Progenitor cell of endocrine pancreas (in vitro differentiated cells): ENCODE results near the gene CCT4. TPM values are rescaled to one million over a fixed set of nuclear protein-coding genes. Genes with fewer than 3 reads are reported as not detected.
"Not testable (repeated sequence)": the region's sequence is repeated elsewhere in the genome, so short reads cannot be mapped to it uniquely, and the experiment has no call there.

Experiments used
- DNase-seq: peaks from one replicate; pipeline ENCODE4 v3.0.0; 2021; ENCODE audit warnings: low spot score; ENCODE audit not compliant: unreplicated experiment
- H3K27ac Mint-ChIP-seq: 2 replicates; pipeline ENCODE4 v1.8.0; 2021; ENCODE audit warnings: mild to moderate bottlenecking, moderate library complexity, mixed read lengths
- H3K27me3 Mint-ChIP-seq: 2 replicates; pipeline ENCODE4 v1.8.0; 2021; ENCODE audit warnings: mixed read lengths
- H3K36me3 Mint-ChIP-seq: 2 replicates; pipeline ENCODE4 v1.8.0; 2022; ENCODE audit warnings: mixed read lengths; ENCODE audit not compliant: insufficient read depth
- H3K4me1 Mint-ChIP-seq: 2 replicates; pipeline ENCODE4 v1.8.0; 2021; ENCODE audit warnings: low read depth, mixed read lengths
- H3K4me3 Mint-ChIP-seq: 2 replicates; pipeline ENCODE4 v1.8.0; 2021; ENCODE audit warnings: low read depth, mild to moderate bottlenecking, moderate library complexity, mixed read lengths
- H3K9me3 Mint-ChIP-seq: 2 replicates; pipeline ENCODE4 v1.8.0; 2021; ENCODE audit warnings: low read depth, mixed read lengths
- CTCF ChIP-seq: fragments of 200-600 bp; sonication (generic); IDR thresholded peaks from one replicate; pipeline ENCODE4 v1.5.0; 2021; ENCODE audit warnings: antibody characterized with exemption, mild to moderate bottlenecking; ENCODE audit not compliant: unreplicated experiment
- total RNA-seq: library from RNA; stranded (reverse); gene quantifications from 2 replicates; pipeline ENCODE4 v1.2.1, GENCODE V29; 2021

CCT4 gene
- total RNA-seq, 1 donor from 2014 or later: 167 TPM

- DNase-seq: no peak
- Mint-ChIP-seq H3K27ac (no peak overlapping the region), H3K36me3 (peaks cover 32% of the 10 kb centered on the region)
These were observed 9.7 kb downstream of the CCT4 start for GRCh38 chr2:61878761-61879160.

GRCh38 chr2:61877571-61878245, 10.7 kb downstream of the CCT4 start:
- no peaks in the 10 kb centered on the region for H3K4me1 Mint-ChIP-seq
- TF ChIP-seq CTCF: no peak
- peaks cover 33% of the 10 kb centered on the region for H3K36me3 Mint-ChIP-seq
- no peak overlapping the region for H3K27ac Mint-ChIP-seq
- H3K27me3 Mint-ChIP-seq: no peaks in the 10 kb centered on the region
- no peak for DNase-seq
- no peaks in the 10 kb centered on the region for H3K9me3 Mint-ChIP-seq
- no peak overlapping the region for H3K4me3 Mint-ChIP-seq

More at GRCh38 chr2:61878761-61879160, 9.7 kb downstream of the CCT4 start:
- no peaks in the 10 kb centered on the region for H3K4me1 Mint-ChIP-seq
- H3K27me3 Mint-ChIP-seq: no peaks in the 10 kb centered on the region
- no peak for TF ChIP-seq CTCF
- no peak overlapping the region for H3K4me3 Mint-ChIP-seq
- no peaks in the 10 kb centered on the region for H3K9me3 Mint-ChIP-seq

GRCh38 chr2:61876400-61876799, 12.1 kb downstream of the CCT4 start:
- no peak overlapping the region for H3K4me3 Mint-ChIP-seq
- no peaks in the 10 kb centered on the region for H3K9me3 Mint-ChIP-seq
- H3K36me3 Mint-ChIP-seq: peaks cover 37% of the 10 kb centered on the region
- no peaks in the 10 kb centered on the region for H3K27me3 Mint-ChIP-seq
- no peak for DNase-seq
- no peak for TF ChIP-seq CTCF
- H3K27ac Mint-ChIP-seq: no peak overlapping the region
- no peaks in the 10 kb centered on the region for H3K4me1 Mint-ChIP-seq

DNA sequence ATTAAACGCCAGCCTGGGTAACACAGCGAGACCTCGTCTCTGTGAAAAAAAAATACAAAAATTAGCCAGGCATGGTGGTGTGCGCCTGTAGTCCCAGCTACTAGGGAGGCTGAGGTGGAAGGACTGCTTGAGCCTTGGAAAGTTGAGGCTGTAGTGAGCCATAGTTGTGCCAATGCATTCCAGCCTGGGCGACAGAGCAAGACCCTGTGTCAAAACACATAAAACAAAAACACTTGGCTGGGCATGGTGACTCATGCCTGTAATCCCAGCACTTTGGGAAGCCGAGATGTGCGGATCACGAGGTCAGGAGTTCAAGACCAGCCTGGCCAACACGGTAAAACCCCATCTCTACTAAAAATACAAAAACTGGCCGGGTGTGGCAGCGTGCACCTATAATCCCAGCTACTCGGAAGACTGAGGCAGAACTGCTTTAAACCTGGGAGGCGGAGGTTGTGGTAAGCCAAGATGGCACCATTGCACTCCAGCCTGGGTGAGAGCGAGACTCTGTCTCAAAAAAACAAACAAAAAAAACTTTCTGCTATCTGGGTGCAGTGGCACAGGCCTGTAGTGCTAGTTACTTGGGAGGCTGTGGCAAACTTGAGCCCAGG, 21.9 kb downstream of the CCT4 start:
- H3K27me3 Mint-ChIP-seq, DNase-seq, H3K9me3 Mint-ChIP-seq, H3K27ac Mint-ChIP-seq, H3K4me1 Mint-ChIP-seq, H3K4me3 Mint-ChIP-seq: not testable (repeated sequence)
- peaks cover 41% of the 10 kb centered on the region for H3K36me3 Mint-ChIP-seq

- H3K36me3 Mint-ChIP-seq: peaks cover 25% of the 10 kb centered on the region
- no peak for TF ChIP-seq CTCF
- H3K27ac Mint-ChIP-seq: no peak overlapping the region
- no peak overlapping the region for H3K4me3 Mint-ChIP-seq
- H3K9me3 Mint-ChIP-seq: no peaks in the 10 kb centered on the region
- no peaks in the 10 kb centered on the region for H3K27me3 Mint-ChIP-seq
- no peaks in the 10 kb centered on the region for H3K4me1 Mint-ChIP-seq
- DNase-seq: no peak
These were observed 26.4 kb downstream of the CCT4 start for GRCh38 chr2:61862085-61862484.

GRCh38 chr2:61857224-61857623, 31.2 kb downstream of the CCT4 start:
- Mint-ChIP-seq H3K27ac (no peak overlapping the region), H3K4me3 (no peak overlapping the region), H3K36me3 (peaks cover 3% of the 10 kb centered on the region), H3K27me3 (no peaks in the 10 kb centered on the region), H3K9me3 (no peaks in the 10 kb centered on the region), H3K4me1 (peaks cover 7% of the 10 kb centered on the region)
- TF ChIP-seq CTCF: no peak
- DNase-seq: no peak
